PC-9 (cell line): ENCODE results near the gene WRAP73.

Experiments used
- EZH2 ChIP-seq: fragments of 200-600 bp; sonication (generic); IDR thresholded peaks from 2 replicates; pipeline ENCODE4 v1.8.0; 2017; ENCODE audit warnings: antibody characterized with exemption, low read depth
- TF ChIP-seq, protein P1 (sequence below): fragments of 200-600 bp; sonication (generic); conservative IDR thresholded peaks from 2 replicates; pipeline ENCODE4 v1.6.1; 2017; ENCODE audit warnings: mixed run types, antibody characterized with exemption, mild to moderate bottlenecking, moderate library complexity

DNA sequence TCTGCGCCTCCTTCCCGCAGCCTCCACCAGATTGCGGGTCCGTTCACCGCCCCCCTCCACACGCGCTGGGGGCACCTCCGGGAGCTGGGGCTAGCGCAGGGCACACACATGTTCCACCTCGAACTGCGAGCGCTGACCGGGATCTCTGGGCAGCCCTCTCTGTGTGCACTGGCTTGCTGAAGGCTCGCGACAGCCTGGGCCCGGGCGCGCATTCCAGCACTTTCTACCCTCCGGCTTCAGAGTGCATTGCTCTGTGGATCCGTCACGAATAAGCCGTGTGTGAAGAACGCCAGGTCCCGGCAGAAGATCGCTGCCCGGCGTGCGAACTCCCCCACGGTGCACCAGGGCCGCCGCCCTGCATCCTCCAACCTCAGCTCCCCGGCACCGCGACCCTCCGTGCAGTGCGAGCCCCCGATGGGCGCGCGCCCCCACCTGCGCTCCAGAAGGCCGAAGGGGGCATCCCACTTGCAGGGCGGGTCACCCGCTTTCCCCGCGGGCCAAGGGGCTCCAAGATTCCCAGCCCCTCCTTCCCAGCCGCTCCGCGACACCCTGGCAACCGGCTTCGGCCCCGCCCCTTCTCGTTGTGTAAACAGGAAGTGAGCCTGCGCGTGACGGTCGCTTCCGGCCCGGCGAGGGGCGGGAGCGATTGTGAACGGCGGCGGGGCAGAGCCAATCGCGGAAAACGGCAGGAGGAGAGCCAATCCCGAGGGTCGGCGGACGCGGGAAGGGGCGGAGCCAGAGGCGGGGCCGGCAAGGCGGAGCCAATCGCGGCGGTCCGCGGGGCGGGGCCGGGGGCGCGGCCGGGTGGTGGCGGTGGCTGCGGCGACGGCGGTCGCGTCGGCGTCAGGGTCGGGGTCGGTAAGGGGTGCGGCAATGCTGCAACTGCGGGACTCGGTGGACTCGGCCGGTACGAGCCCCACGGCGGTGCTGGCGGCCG is 25.4 kb downstream of the WRAP73 start, which contains the start of gene TPRG1L:
- TF ChIP-seq, protein P1, sequence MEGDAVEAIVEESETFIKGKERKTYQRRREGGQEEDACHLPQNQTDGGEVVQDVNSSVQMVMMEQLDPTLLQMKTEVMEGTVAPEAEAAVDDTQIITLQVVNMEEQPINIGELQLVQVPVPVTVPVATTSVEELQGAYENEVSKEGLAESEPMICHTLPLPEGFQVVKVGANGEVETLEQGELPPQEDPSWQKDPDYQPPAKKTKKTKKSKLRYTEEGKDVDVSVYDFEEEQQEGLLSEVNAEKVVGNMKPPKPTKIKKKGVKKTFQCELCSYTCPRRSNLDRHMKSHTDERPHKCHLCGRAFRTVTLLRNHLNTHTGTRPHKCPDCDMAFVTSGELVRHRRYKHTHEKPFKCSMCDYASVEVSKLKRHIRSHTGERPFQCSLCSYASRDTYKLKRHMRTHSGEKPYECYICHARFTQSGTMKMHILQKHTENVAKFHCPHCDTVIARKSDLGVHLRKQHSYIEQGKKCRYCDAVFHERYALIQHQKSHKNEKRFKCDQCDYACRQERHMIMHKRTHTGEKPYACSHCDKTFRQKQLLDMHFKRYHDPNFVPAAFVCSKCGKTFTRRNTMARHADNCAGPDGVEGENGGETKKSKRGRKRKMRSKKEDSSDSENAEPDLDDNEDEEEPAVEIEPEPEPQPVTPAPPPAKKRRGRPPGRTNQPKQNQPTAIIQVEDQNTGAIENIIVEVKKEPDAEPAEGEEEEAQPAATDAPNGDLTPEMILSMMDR: no peak
- no peak for TF ChIP-seq EZH2
